H1 (cell line): ENCODE data around the gene FBN2. TPM values are rescaled to one million over a fixed set of nuclear protein-coding genes. Genes with fewer than 3 reads are reported as not detected.

ENCODE experiments used
- CTCF ChIA-PET: fragments of 300-600 bp; sonication (Branson Sonifier 250); formaldehyde crosslinking; loops from one replicate; lab custom pipeline; 2021; ENCODE audit not compliant: partially characterized antibody; lab: Charles Lee
- POLR2A ChIA-PET: fragments of 300-600 bp; sonication (Branson Sonifier 250); formaldehyde crosslinking; loops from one replicate; lab custom pipeline; 2021; ENCODE audit warnings: inconsistent platforms; ENCODE audit not compliant: partially characterized antibody; lab: Charles Lee
- DNase-seq, 2 experiments: peaks; one replicate each; pipeline versions ENCODE4 v3.0.0 to v3.0.0-alpha.2; 2010 to 2022; ENCODE audit warnings: low spot score in 2 of 2, low read depth in 1 of 2, mixed read lengths in 1 of 2
- FAIRE-seq: peaks from 2 replicates; lab custom pipeline; 2011; peaks lifted over from hg19 to GRCh38; lab: Jason Lieb, UNC
- H2AFZ ChIP-seq: 2 replicates; pipeline ENCODE4 v1.8.1; 2012; ENCODE audit warnings: low read length, inconsistent platforms
- H2AK5ac ChIP-seq: 2 replicates; pipeline ENCODE4 v1.6.1; 2013; ENCODE audit warnings: low read depth, low read length
- H2BK120ac ChIP-seq: replicated peaks from 2 replicates; pipeline ENCODE3; 2013; ENCODE audit warnings: low read depth, low read length, inconsistent platforms
- H2BK12ac ChIP-seq: 2 replicates; pipeline ENCODE4 v1.6.1; 2013; ENCODE audit warnings: low read depth, low read length
- H2BK15ac ChIP-seq: 2 replicates; pipeline ENCODE4 v1.6.1; 2013; ENCODE audit warnings: low read length
- H2BK20ac ChIP-seq: 2 replicates; pipeline ENCODE4 v1.6.1; 2013; ENCODE audit warnings: low read length
- H2BK5ac ChIP-seq: 2 replicates; pipeline ENCODE4 v1.6.1; 2013; ENCODE audit warnings: low read depth, low read length
- H3K14ac ChIP-seq: 2 replicates; pipeline ENCODE4 v1.6.1; 2013; ENCODE audit warnings: inconsistent platforms; ENCODE audit not compliant: insufficient read length
- H3K18ac ChIP-seq: 2 replicates; pipeline ENCODE4 v1.6.1; 2013; ENCODE audit warnings: low read length; ENCODE audit errors: extremely low read depth
- H3K23ac ChIP-seq: 2 replicates; pipeline ENCODE4 v1.6.1; 2013; ENCODE audit warnings: inconsistent platforms; ENCODE audit not compliant: insufficient read length
- H3K23me2 ChIP-seq: 2 replicates; pipeline ENCODE4 v1.6.1; 2013; ENCODE audit warnings: low read depth, low read length
- H3K27ac ChIP-seq: 2 replicates; pipeline ENCODE4 v1.6.1; 2011; ENCODE audit warnings: low read depth, low read length, inconsistent platforms
- H3K27me3 ChIP-seq, 4 experiments: replicated peaks in 1 of 4; 1 replicate in 1 of 4; 2 replicates in 3 of 4; pipeline versions ENCODE4 v1.6.1 to v1.8.1; 2011 to 2013; ENCODE audit warnings: low read length in 3 of 4, mild to moderate bottlenecking in 3 of 4, inconsistent platforms in 2 of 4, mixed read lengths in 2 of 4, moderate library complexity in 1 of 4; ENCODE audit not compliant: control insufficient read depth in 3 of 4, insufficient read depth in 3 of 4; ENCODE audit errors: extremely low read depth in 1 of 4
- H3K36me3 ChIP-seq, 4 experiments: 2 replicates each; pipeline versions ENCODE4 v1.6.1 to v1.8.1; 2011 to 2013; ENCODE audit warnings: mild to moderate bottlenecking in 4 of 4, low read length in 3 of 4, moderate library complexity in 2 of 4, control low read depth in 1 of 4, inconsistent platforms in 1 of 4; ENCODE audit not compliant: insufficient read depth in 4 of 4, control insufficient read depth in 2 of 4
- H3K4ac ChIP-seq: replicated peaks from 2 replicates; pipeline ENCODE3; 2013; ENCODE audit warnings: low read length, low read depth, mixed read lengths, inconsistent platforms; ENCODE audit not compliant: insufficient read length
- H3K4me1 ChIP-seq, 4 experiments: replicated peaks in 1 of 4; 1 replicate in 1 of 4; 2 replicates in 3 of 4; pipeline versions ENCODE4 v1.6.1 to v1.8.1; 2011 to 2013; ENCODE audit warnings: low read length in 3 of 4, inconsistent platforms in 2 of 4, mixed read lengths in 1 of 4; ENCODE audit not compliant: insufficient read depth in 4 of 4, control insufficient read depth in 3 of 4
- H3K4me2 ChIP-seq, 2 experiments: 2 replicates each; pipeline versions ENCODE4 v1.6.1 to v1.8.1; 2011 to 2013; ENCODE audit warnings: low read depth in 2 of 2, low read length in 2 of 2, control low read depth in 1 of 2, inconsistent platforms in 1 of 2, mild to moderate bottlenecking in 1 of 2; ENCODE audit not compliant: insufficient read depth in 1 of 2
- H3K4me3 ChIP-seq, 4 experiments: fragments of 200-600, 300-600 bp in 1 of 4; sonication (generic), shearing (Covaris generic), sonication (Bioruptor Twin) in 1 of 4; 2 replicates each; pipeline versions ENCODE4 v1.5.1 to v1.8.1; 2011 to 2016; ENCODE audit warnings: low read length in 4 of 4, low read depth in 3 of 4, control low read depth in 2 of 4, inconsistent platforms in 2 of 4, mild to moderate bottlenecking in 2 of 4, mixed read lengths in 1 of 4, moderate library complexity in 1 of 4; ENCODE audit not compliant: insufficient read depth in 2 of 4; ENCODE audit errors: extremely low read depth in 1 of 4
- H3K56ac ChIP-seq: replicated peaks from 2 replicates; pipeline ENCODE3; 2013; ENCODE audit warnings: low read depth, mild to moderate bottlenecking, mixed read lengths, low read length, inconsistent platforms; ENCODE audit not compliant: insufficient read length
- H3K79me1 ChIP-seq: 2 replicates; pipeline ENCODE4 v1.6.1; 2013; ENCODE audit warnings: low read depth, low read length, control low read depth
- H3K79me2 ChIP-seq, 2 experiments: 2 replicates each; pipeline versions ENCODE4 v1.6.1 to v1.8.1; 2012 to 2013; ENCODE audit warnings: low read length in 2 of 2, mild to moderate bottlenecking in 2 of 2, inconsistent platforms in 1 of 2; ENCODE audit not compliant: insufficient read depth in 2 of 2, control insufficient read depth in 1 of 2
- H3K9ac ChIP-seq, 4 experiments: replicated peaks in 1 of 4; 1 replicate in 1 of 4; 2 replicates in 3 of 4; pipeline versions ENCODE4 v1.6.1 to v1.8.1; 2011 to 2013; ENCODE audit warnings: low read depth in 3 of 4, low read length in 3 of 4, control low read depth in 2 of 4, mild to moderate bottlenecking in 2 of 4, moderate library complexity in 2 of 4, inconsistent platforms in 1 of 4; ENCODE audit errors: extremely low read depth in 1 of 4
- H3K9me3 ChIP-seq, 2 experiments: 2 replicates each; pipeline versions ENCODE4 v1.6.1 to v1.8.1; 2012 to 2013; ENCODE audit warnings: mild to moderate bottlenecking in 2 of 2, moderate library complexity in 2 of 2, control low read depth in 1 of 2, inconsistent platforms in 1 of 2, low read depth in 1 of 2, low read length in 1 of 2, mixed read lengths in 1 of 2; ENCODE audit not compliant: insufficient read depth in 2 of 2
- H4K20me1 ChIP-seq, 2 experiments: replicated peaks in 1 of 2; 2 replicates each; pipeline versions ENCODE3 to v1.8.1; 2011 to 2013; ENCODE audit warnings: inconsistent platforms in 2 of 2, low read length in 2 of 2, mild to moderate bottlenecking in 1 of 2; ENCODE audit not compliant: insufficient read depth in 2 of 2, control insufficient read depth in 1 of 2
- H4K5ac ChIP-seq: 2 replicates; pipeline ENCODE4 v1.6.1; 2013; ENCODE audit warnings: low read length, low read depth, mixed read lengths, inconsistent platforms; ENCODE audit not compliant: insufficient read length
- H4K8ac ChIP-seq: 2 replicates; pipeline ENCODE4 v1.8.0; 2013; ENCODE audit warnings: mild to moderate bottlenecking, moderate library complexity, low read length, inconsistent platforms; ENCODE audit not compliant: insufficient read depth; ENCODE audit errors: extremely low read depth
- H4K91ac ChIP-seq: replicated peaks from 2 replicates; pipeline ENCODE3; 2013; ENCODE audit warnings: low read length, mixed read lengths, inconsistent platforms; ENCODE audit not compliant: insufficient read length
- CBX5 ChIP-seq: fragments of 300-800, 300-1000 bp; sonication (generic); IDR thresholded peaks from 2 replicates; pipeline ENCODE4 v1.7.1; 2016; ENCODE audit warnings: antibody characterized with exemption, low read length, low read depth
- CTBP2 ChIP-seq: IDR thresholded peaks from 2 replicates; pipeline ENCODE4 v1.7.0; 2011; ENCODE audit warnings: borderline replicate concordance, mild to moderate bottlenecking, moderate library complexity, mixed read lengths, low read length; ENCODE audit not compliant: insufficient read depth, insufficient read length
- KDM1A ChIP-seq: fragments of 200-600, 300-600 bp; sonication (generic); IDR thresholded peaks from 2 replicates; pipeline ENCODE4 v1.7.1; 2016; ENCODE audit warnings: mild to moderate bottlenecking, low read length, borderline replicate concordance
- PHF8 ChIP-seq: fragments of 200-600 bp; sonication (generic); conservative IDR thresholded peaks from 2 replicates; pipeline ENCODE4 v1.7.1; 2012; ENCODE audit warnings: low read depth, mild to moderate bottlenecking, inconsistent platforms, low read length, moderate library complexity
- POU5F1 ChIP-seq: IDR thresholded peaks from 2 replicates; pipeline ENCODE4 v1.6.1; 2011; ENCODE audit warnings: low read depth, mild to moderate bottlenecking, low read length, moderate library complexity
- RAD21 ChIP-seq, 2 experiments: IDR thresholded peaks in 1 of 2; conservative IDR thresholded peaks in 1 of 2; 2 replicates each; pipeline ENCODE4 v1.6.1; 2011; ENCODE audit warnings: low read depth in 2 of 2, low read length in 2 of 2, improper control_type of control experiment in 1 of 2, inconsistent platforms in 1 of 2, mild to moderate bottlenecking in 1 of 2, moderate library complexity in 1 of 2
- SAP30 ChIP-seq: fragments of 300-600 bp; sonication (generic); IDR thresholded peaks from 2 replicates; pipeline ENCODE4 v1.7.1; 2012; ENCODE audit warnings: low read length, moderate library complexity, mild to moderate bottlenecking, inconsistent platforms; ENCODE audit not compliant: insufficient read depth, insufficient replicate concordance
- SIN3A ChIP-seq, 2 experiments: IDR thresholded peaks in 1 of 2; conservative IDR thresholded peaks in 1 of 2; 2 replicates each; pipeline ENCODE4 v1.6.1; 2011 to 2012; ENCODE audit warnings: low read length in 2 of 2, improper control_type of control experiment in 1 of 2, low read depth in 1 of 2, mild to moderate bottlenecking in 1 of 2
- SRF ChIP-seq: IDR thresholded peaks from 2 replicates; pipeline ENCODE4 v1.6.1; 2011; ENCODE audit warnings: mild to moderate bottlenecking, low read depth, low read length, moderate library complexity
- TBP ChIP-seq: IDR thresholded peaks from 2 replicates; pipeline ENCODE4 v1.6.1; 2011; ENCODE audit warnings: low read depth, low read length, improper control_type of control experiment
- WGBS, 2 experiments: shearing (Covaris generic) in 1 of 2; methylation state at CpG; one replicate each; pipeline versions ENCODE4 v1.1.6 to v1.1.7; 2013 to 2015; ENCODE audit warnings: low lambda C conversion rate in 2 of 2, mixed read lengths in 2 of 2, inconsistent platforms in 1 of 2, low coverage in 1 of 2, missing lambda C conversion rate in 1 of 2; ENCODE audit not compliant: insufficient replicate concordance in 2 of 2, insufficient coverage in 1 of 2, insufficient read length in 1 of 2; ENCODE audit errors: extremely low coverage in 1 of 2, missing lambda C conversion rate in 1 of 2; 5-methylcytosine and 5-hydroxymethylcytosine counted together
- polyA plus RNA-seq, 7 experiments: library from polyadenylated mRNA; depleted of rRNA in 3 of 7; stranded (reverse) in 5 of 7; unstranded in 2 of 7; fragments of >200 nt in 5 of 7; fragments of 200-250 nt in 2 of 7; gene quantifications; 1 replicate in 5 of 7; 2 replicates in 1 of 7; 4 replicates in 1 of 7; pipeline versions ENCODE4 v1.2.1 to v1.2.3, GENCODE V29; 2011 to 2013; ENCODE audit warnings: missing spikeins in 2 of 7, mixed read lengths in 2 of 7
- total RNA-seq: library from RNA; stranded (reverse); fragmentation: NEBNext Ultra II Directional; extraction: Animal tissue kit (Norgen Biotek cat#: 25700); gene quantifications from 2 replicates; pipeline ENCODE4 v1.2.1, GENCODE V29; 2021
- TF ChIP-seq, protein P1 (sequence below): IDR thresholded peaks from 2 replicates; pipeline ENCODE4 v1.6.1; 2012; ENCODE audit warnings: inconsistent platforms

FBN2 gene
- total and polyA plus RNA-seq, 2 of the 8 experiments (the other 6 are each of a cell fraction or from before 2014, with no cell fraction given): 14.1 to 16.3 TPM

DNA sequence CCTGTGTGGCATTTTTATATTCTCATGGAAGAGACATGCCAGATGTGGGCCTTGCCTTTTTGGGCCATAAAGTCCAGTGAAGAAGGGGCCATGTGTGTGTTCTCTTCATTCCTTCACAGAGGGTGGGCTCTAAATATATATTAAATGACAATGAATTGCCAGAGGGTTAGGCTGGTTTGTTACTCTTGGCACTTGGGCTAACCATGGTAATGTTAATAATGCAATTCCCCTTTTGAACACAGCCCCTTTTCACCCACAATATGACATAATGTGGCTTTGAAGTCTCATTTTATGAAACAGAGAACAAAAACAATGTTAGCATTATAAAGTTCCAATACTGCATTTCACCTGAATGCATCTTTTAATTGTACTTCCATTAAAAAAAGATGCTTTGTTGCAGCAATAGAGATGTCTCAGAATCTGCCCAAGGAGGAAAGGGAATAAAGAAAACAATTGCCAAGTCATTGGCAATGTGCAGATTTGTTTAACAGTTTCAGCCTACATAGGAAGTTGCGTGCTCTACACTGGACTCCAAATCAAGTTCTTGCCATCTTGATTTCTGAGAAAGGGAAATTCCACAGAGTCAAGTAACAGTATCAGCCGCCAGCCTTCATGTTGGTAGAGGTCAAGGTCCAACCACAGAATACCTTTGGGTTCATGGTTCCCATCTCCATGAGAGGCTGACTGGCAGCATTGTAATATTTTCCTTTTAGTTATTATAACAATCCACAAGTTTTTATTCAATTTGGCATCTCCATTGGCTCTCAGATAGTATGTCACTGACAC, 312.6 kb downstream of the FBN2 start:
- no peak overlapping the region for H2BK20ac ChIP-seq
- no peaks in the 10 kb centered on the region for H3K27me3 ChIP-seq
- no peak overlapping the region for H2BK5ac ChIP-seq
- 88% methylated on average over 2 of the region's 2 CpGs; no CpG with 5 or more reads in 1 of the 2 experiments for WGBS, 2 experiments
- H2BK15ac ChIP-seq: no peak overlapping the region
- no peak overlapping the region for H3K18ac ChIP-seq
- H3K14ac ChIP-seq: no peak overlapping the region
- no peak overlapping the region for H2AFZ ChIP-seq
- no peak overlapping the region for H2BK120ac ChIP-seq
- H3K9ac ChIP-seq: no peak overlapping the region
- no peak overlapping the region for H4K8ac ChIP-seq
- H3K4me3 ChIP-seq: no peak overlapping the region
- H4K91ac ChIP-seq: no peak overlapping the region
- H4K5ac ChIP-seq: no peak overlapping the region
- no peak overlapping the region for H3K23ac ChIP-seq
- H3K56ac ChIP-seq: no peak overlapping the region
- no peak overlapping the region for H3K27ac ChIP-seq
- H3K23me2 ChIP-seq: no peaks in the 10 kb centered on the region
- H3K4me1 ChIP-seq: no peaks in the 10 kb centered on the region
- H3K4me2 ChIP-seq: no peak overlapping the region
- H3K79me1 ChIP-seq: no peaks in the 10 kb centered on the region
- H2BK12ac ChIP-seq: no peak overlapping the region
- H3K4ac ChIP-seq: no peak overlapping the region
- DNase-seq (no peak), FAIRE-seq (no peak)
- POLR2A ChIA-PET: no interaction called here
- no peaks in the 10 kb centered on the region for H3K9me3 ChIP-seq
- CTCF ChIA-PET: no interaction called here
- no peak overlapping the region for H2AK5ac ChIP-seq
- no peaks in the 10 kb centered on the region for H3K36me3 ChIP-seq
- H4K20me1 ChIP-seq: no peaks in the 10 kb centered on the region
- no peaks in the 10 kb centered on the region for H3K79me2 ChIP-seq
- TF ChIP-seq CBX5: no peak
- no peak for TF ChIP-seq RAD21 (IDR thresholded peaks at IDR 0.05 in 1 of 2, conservative IDR thresholded peaks at IDR 0.05 in 1 of 2; ENCODE audit: low read depth in 2 of 2, low read length in 2 of 2)
- no peak for TF ChIP-seq POU5F1
- TF ChIP-seq PHF8: no peak
- TF ChIP-seq SRF: no peak
- TF ChIP-seq SAP30: no peak
- TF ChIP-seq SIN3A (conservative IDR thresholded peaks at IDR 0.05 in 1 of 2, IDR thresholded peaks at IDR 0.05 in 1 of 2; ENCODE audit: low read depth in 1 of 2, low read length in 2 of 2): no peak
- TF ChIP-seq, protein P1, sequence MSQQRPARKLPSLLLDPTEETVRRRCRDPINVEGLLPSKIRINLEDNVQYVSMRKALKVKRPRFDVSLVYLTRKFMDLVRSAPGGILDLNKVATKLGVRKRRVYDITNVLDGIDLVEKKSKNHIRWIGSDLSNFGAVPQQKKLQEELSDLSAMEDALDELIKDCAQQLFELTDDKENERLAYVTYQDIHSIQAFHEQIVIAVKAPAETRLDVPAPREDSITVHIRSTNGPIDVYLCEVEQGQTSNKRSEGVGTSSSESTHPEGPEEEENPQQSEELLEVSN: no peak
- TF ChIP-seq TBP: no peak
- no peak for TF ChIP-seq KDM1A
- TF ChIP-seq CTBP2: no peak
